ENCODE measurements around the gene TRAF7.
"Not testable (repeated sequence)": the region's sequence is repeated elsewhere in the genome, so short reads cannot be mapped to it uniquely, and the experiment has no call there.

Gene TRAF7

GRCh38 chr16:2155091-2155950 is at the start of gene TRAF7:
TRAF7 (plus strand) TSS chr16:2155782; CDS start chr16:2163921, 8,139 bp downstream.
- peak; percentile 100 for DNase-seq

- DNase-seq: not testable (repeated sequence)
Observed at GRCh38 chr16:2106211-2106610, 49.4 kb upstream of the TRAF7 start.

- DNase-seq: not testable (repeated sequence)
Observed at GRCh38 chr16:2107121-2107790, 48.3 kb upstream of the TRAF7 start.

- DNase-seq: not testable (repeated sequence)
Observed at GRCh38 chr16:2107791-2108125, 47.8 kb upstream of the TRAF7 start.

- not testable (repeated sequence) for DNase-seq
Observed at GRCh38 chr16:2108446-2109270, 46.9 kb upstream of the TRAF7 start.

GRCh38 chr16:2109271-2109580 is 46.4 kb upstream of the TRAF7 start:
- not testable (repeated sequence) for DNase-seq

GRCh38 chr16:2109872-2110271 is 45.7 kb upstream of the TRAF7 start:
- not testable (repeated sequence) for DNase-seq

- not testable (repeated sequence) for DNase-seq
Observed at GRCh38 chr16:2110332-2111008, 45.1 kb upstream of the TRAF7 start.

GRCh38 chr16:2111009-2111353 is 44.6 kb upstream of the TRAF7 start:
- not testable (repeated sequence) for DNase-seq

GRCh38 chr16:2111412-2112335 is 43.9 kb upstream of the TRAF7 start:
- not testable (repeated sequence) for DNase-seq

- DNase-seq: not testable (repeated sequence)
Observed at GRCh38 chr16:2112539-2113106, 43.0 kb upstream of the TRAF7 start.

- DNase-seq: not testable (repeated sequence)
Observed at GRCh38 chr16:2114225-2114624, 41.4 kb upstream of the TRAF7 start.

- not testable (repeated sequence) for DNase-seq
Observed at GRCh38 chr16:2114885-2115590, 40.5 kb upstream of the TRAF7 start.

GRCh38 chr16:2115591-2115973 is 40.0 kb upstream of the TRAF7 start:
- DNase-seq: no peak

- DNase-seq: not testable (repeated sequence)
Observed at GRCh38 chr16:2116428-2116827, 39.2 kb upstream of the TRAF7 start.

GRCh38 chr16:2117341-2117740 is 38.2 kb upstream of the TRAF7 start:
- DNase-seq: not testable (repeated sequence)

GRCh38 chr16:2117960-2118722 is 37.4 kb upstream of the TRAF7 start:
- not testable (repeated sequence) for DNase-seq

GRCh38 chr16:2121325-2121724 is 34.3 kb upstream of the TRAF7 start:
- DNase-seq: peak; percentile 31 to 76

- DNase-seq: peak in 1 of 2 donors; percentile 30
Observed at GRCh38 chr16:2121853-2122252, 33.7 kb upstream of the TRAF7 start.

GRCh38 chr16:2122429-2122828 is 33.2 kb upstream of the TRAF7 start:
- no peak for DNase-seq

Measured in hippocampal formation (tissue), 2 donors.